Mononuclear cell (primary cell): Measurements from ENCODE around the gene FEN1. TPM values are rescaled to one million over a fixed set of nuclear protein-coding genes. Genes with fewer than 3 reads are reported as not detected.

Experiments used
- H3K27me3 ChIP-seq: 2 replicates; pipeline ENCODE4 v1.6.0; 2011; ENCODE audit warnings: low read length, control low read depth; ENCODE audit not compliant: insufficient read depth
- H3K4me1 ChIP-seq: 2 replicates; pipeline ENCODE4 v1.5.1; 2011; ENCODE audit warnings: mild to moderate bottlenecking, low read length, control low read depth; ENCODE audit not compliant: insufficient read depth
- H3K4me3 ChIP-seq: 2 replicates; pipeline ENCODE4 v1.5.1; 2011; ENCODE audit warnings: mild to moderate bottlenecking, low read length, moderate library complexity
- H3K9me3 ChIP-seq: 2 replicates; pipeline ENCODE4 v1.5.1; 2011; ENCODE audit warnings: low read depth, mild to moderate bottlenecking, control low read depth, low read length
- total RNA-seq: library from RNA; depleted of rRNA; stranded (reverse); fragments of >200 nt; gene quantifications from one replicate; pipeline ENCODE4 v1.2.3, GENCODE V29; 2012

Gene FEN1
- total RNA-seq, 1 donor = 13.1 TPM

- no peaks in the 10 kb centered on the region for H3K9me3 ChIP-seq
- H3K4me1 ChIP-seq = peaks cover 23% of the 10 kb centered on the region
- H3K4me3 ChIP-seq = no peak overlapping the region
- H3K27me3 ChIP-seq = no peaks in the 10 kb centered on the region
Observed at GRCh38 chr11:61793829-61794204, 1.1 kb downstream of the FEN1 start.

- peaks cover 23% of the 10 kb centered on the region for H3K4me1 ChIP-seq
- no peaks in the 10 kb centered on the region for H3K9me3 ChIP-seq
- H3K4me3 ChIP-seq = no peak overlapping the region
- H3K27me3 ChIP-seq = no peaks in the 10 kb centered on the region
Observed at GRCh38 chr11:61794579-61794978, 1.9 kb downstream of the FEN1 start.

GRCh38 chr11:61795459-61795858, 2.7 kb downstream of the FEN1 start:
- Histone ChIP-seq H3K4me3 (no peak overlapping the region), H3K27me3 (no peaks in the 10 kb centered on the region), H3K9me3 (no peaks in the 10 kb centered on the region), H3K4me1 (peaks cover 23% of the 10 kb centered on the region)

- Histone ChIP-seq H3K4me1 (peaks cover 23% of the 10 kb centered on the region), H3K9me3 (no peaks in the 10 kb centered on the region), H3K27me3 (no peaks in the 10 kb centered on the region), H3K4me3 (no peak overlapping the region)
Observed at GRCh38 chr11:61795876-61796526, 3.3 kb downstream of the FEN1 start.

GRCh38 chr11:61797263-61797944, 4.7 kb downstream of the FEN1 start:
- no peak overlapping the region for H3K4me3 ChIP-seq
- H3K9me3 ChIP-seq = no peaks in the 10 kb centered on the region
- H3K27me3 ChIP-seq = no peaks in the 10 kb centered on the region
- H3K4me1 ChIP-seq = peaks cover 12% of the 10 kb centered on the region

- no peak overlapping the region for H3K4me3 ChIP-seq
- H3K9me3 ChIP-seq = no peaks in the 10 kb centered on the region
- H3K27me3 ChIP-seq = no peaks in the 10 kb centered on the region
- no peaks in the 10 kb centered on the region for H3K4me1 ChIP-seq
Observed at GRCh38 chr11:61799665-61800284, 7.1 kb downstream of the FEN1 start.

GRCh38 chr11:61800331-61801281, 7.9 kb downstream of the FEN1 start:
- Histone ChIP-seq H3K4me3 (no peak overlapping the region), H3K27me3 (no peaks in the 10 kb centered on the region), H3K4me1 (no peaks in the 10 kb centered on the region), H3K9me3 (no peaks in the 10 kb centered on the region)

GRCh38 chr11:61802605-61803004, 9.9 kb downstream of the FEN1 start:
- Histone ChIP-seq H3K9me3 (no peaks in the 10 kb centered on the region), H3K4me1 (no peaks in the 10 kb centered on the region), H3K27me3 (no peaks in the 10 kb centered on the region), H3K4me3 (no peak overlapping the region)

GRCh38 chr11:61803889-61804647, 11.4 kb downstream of the FEN1 start:
- Histone ChIP-seq H3K9me3 (no peaks in the 10 kb centered on the region), H3K4me1 (no peaks in the 10 kb centered on the region), H3K4me3 (no peak overlapping the region), H3K27me3 (no peaks in the 10 kb centered on the region)

GRCh38 chr11:61805146-61805545, 12.4 kb downstream of the FEN1 start:
- no peaks in the 10 kb centered on the region for H3K4me1 ChIP-seq
- H3K9me3 ChIP-seq = no peaks in the 10 kb centered on the region
- no peak overlapping the region for H3K4me3 ChIP-seq
- H3K27me3 ChIP-seq = no peaks in the 10 kb centered on the region

- H3K4me3 ChIP-seq = no peak overlapping the region
- H3K4me1 ChIP-seq = no peaks in the 10 kb centered on the region
- no peaks in the 10 kb centered on the region for H3K9me3 ChIP-seq
- no peaks in the 10 kb centered on the region for H3K27me3 ChIP-seq
Observed at GRCh38 chr11:61806785-61807184, 14.1 kb downstream of the FEN1 start.

- Histone ChIP-seq H3K27me3 (no peaks in the 10 kb centered on the region), H3K4me3 (no peak overlapping the region), H3K4me1 (peaks cover 13% of the 10 kb centered on the region), H3K9me3 (no peaks in the 10 kb centered on the region)
Observed at GRCh38 chr11:61810671-61811175, 18.0 kb downstream of the FEN1 start.

GRCh38 chr11:61811831-61812230, 19.1 kb downstream of the FEN1 start:
- Histone ChIP-seq H3K4me3 (no peak overlapping the region), H3K27me3 (no peaks in the 10 kb centered on the region), H3K9me3 (no peaks in the 10 kb centered on the region), H3K4me1 (peaks cover 23% of the 10 kb centered on the region)

GRCh38 chr11:61812736-61813411, 20.2 kb downstream of the FEN1 start:
- Histone ChIP-seq H3K4me1 (peaks cover 29% of the 10 kb centered on the region), H3K4me3 (no peak overlapping the region), H3K27me3 (peaks cover 3% of the 10 kb centered on the region), H3K9me3 (no peaks in the 10 kb centered on the region)
